Measurements from ENCODE around the gene SPDL1. TPM values are rescaled to one million over a fixed set of nuclear protein-coding genes. Genes with fewer than 3 reads are reported as not detected.

The SPDL1 gene
- total RNA-seq, 2 donors from 2014 or later: 42.0 to 47.4 TPM

- Histone ChIP-seq H3K9ac (ENCODE audit: extremely low read depth, low read length, poor library complexity, severe bottlenecking) (no peak overlapping the region), H3K4me3 (ENCODE audit: low read length) (no peak overlapping the region), H3K27ac (ENCODE audit: low read depth, low read length) (no peak overlapping the region), H3K4me1 (ENCODE audit: control insufficient read depth, insufficient read depth, low read length) (no peaks in the 10 kb centered on the region), H3K27me3 (ENCODE audit: control insufficient read depth, insufficient read depth, low read length, poor library complexity, severe bottlenecking) (peaks cover 38% of the 10 kb centered on the region), H3K9me3 (ENCODE audit: control insufficient read depth, low read length) (no peaks in the 10 kb centered on the region), H3K36me3 (ENCODE audit: control insufficient read depth, insufficient read depth, low read length) (no peaks in the 10 kb centered on the region)
- no peaks in the 10 kb centered on the region for H3K4me1 Mint-ChIP-seq
- DNase-seq: no peak
- peaks cover 37% of the 10 kb centered on the region for H3K27me3 Mint-ChIP-seq (ENCODE audit: insufficient read depth)
- 73% methylated on average over 2 to 4 of the region's 4 CpGs for whole genome bisulfite sequencing, 2 experiments (ENCODE audit: insufficient coverage in 1 of 2, insufficient read length in 1 of 2)
- H3K9me3 Mint-ChIP-seq: no peaks in the 10 kb centered on the region
- H3K36me3 Mint-ChIP-seq (ENCODE audit: low read depth): no peaks in the 10 kb centered on the region
- TF ChIP-seq CTCF (conservative IDR thresholded peaks at IDR 0.05): no peak
- H3K4me3 Mint-ChIP-seq: no peak overlapping the region
- no peak overlapping the region for H3K27ac Mint-ChIP-seq
Observed at GRCh38 chr5:169550227-169550626, 33.3 kb upstream of the SPDL1 start.

- DNase-seq: no peak
Observed at GRCh38 chr5:169551146-169551545, 32.4 kb upstream of the SPDL1 start.

GRCh38 chr5:169551696-169552095 is 31.9 kb upstream of the SPDL1 start:
- 74 to 78% methylated on average over 3 to 4 of the region's 4 CpGs for WGBS, 2 experiments (ENCODE audit: insufficient coverage in 1 of 2, insufficient read length in 1 of 2)
- no peaks in the 10 kb centered on the region for H3K36me3 Mint-ChIP-seq (ENCODE audit: low read depth)
- H3K4me1 ChIP-seq (ENCODE audit: control insufficient read depth, insufficient read depth, low read length): no peaks in the 10 kb centered on the region
- peaks cover 39% of the 10 kb centered on the region for H3K27me3 Mint-ChIP-seq (ENCODE audit: insufficient read depth)
- DNase-seq: no peak
- no peaks in the 10 kb centered on the region for H3K4me1 Mint-ChIP-seq
- no peaks in the 10 kb centered on the region for H3K36me3 ChIP-seq (ENCODE audit: control insufficient read depth, insufficient read depth, low read length)
- no peak overlapping the region for H3K9ac ChIP-seq (ENCODE audit: extremely low read depth, low read length, poor library complexity, severe bottlenecking)
- H3K27ac Mint-ChIP-seq: no peak overlapping the region
- H3K9me3 Mint-ChIP-seq: no peaks in the 10 kb centered on the region
- no peak for TF ChIP-seq CTCF (conservative IDR thresholded peaks at IDR 0.05)
- H3K4me3 Mint-ChIP-seq: no peak overlapping the region
- H3K9me3 ChIP-seq (ENCODE audit: control insufficient read depth, low read length): no peaks in the 10 kb centered on the region
- H3K27me3 ChIP-seq (ENCODE audit: control insufficient read depth, insufficient read depth, low read length, poor library complexity, severe bottlenecking): peaks cover 29% of the 10 kb centered on the region
- no peak overlapping the region for H3K27ac ChIP-seq (ENCODE audit: low read depth, low read length)
- H3K4me3 ChIP-seq (ENCODE audit: low read length): no peak overlapping the region

More at GRCh38 chr5:169551146-169551545, 32.4 kb upstream of the SPDL1 start:
- no peak overlapping the region for H3K4me3 ChIP-seq (ENCODE audit: low read length)
- no peak overlapping the region for H3K4me3 Mint-ChIP-seq
- no peak overlapping the region for H3K27ac Mint-ChIP-seq
- H3K36me3 ChIP-seq (ENCODE audit: control insufficient read depth, insufficient read depth, low read length): no peaks in the 10 kb centered on the region
- H3K9me3 ChIP-seq (ENCODE audit: control insufficient read depth, low read length): no peaks in the 10 kb centered on the region
- no peaks in the 10 kb centered on the region for H3K4me1 Mint-ChIP-seq
- H3K9ac ChIP-seq (ENCODE audit: extremely low read depth, low read length, poor library complexity, severe bottlenecking): no peak overlapping the region
- H3K36me3 Mint-ChIP-seq (ENCODE audit: low read depth): no peaks in the 10 kb centered on the region
- no peak for TF ChIP-seq CTCF (conservative IDR thresholded peaks at IDR 0.05)
- no peak overlapping the region for H3K27ac ChIP-seq (ENCODE audit: low read depth, low read length)
- peaks cover 34% of the 10 kb centered on the region for H3K27me3 Mint-ChIP-seq (ENCODE audit: insufficient read depth)
- 86 to 96% methylated on average over 1 of the region's 1 CpG for WGBS, 2 experiments (ENCODE audit: insufficient coverage in 1 of 2, insufficient read length in 1 of 2)
- H3K27me3 ChIP-seq (ENCODE audit: control insufficient read depth, insufficient read depth, low read length, poor library complexity, severe bottlenecking): peaks cover 34% of the 10 kb centered on the region
- H3K4me1 ChIP-seq (ENCODE audit: control insufficient read depth, insufficient read depth, low read length): no peaks in the 10 kb centered on the region
- H3K9me3 Mint-ChIP-seq: no peaks in the 10 kb centered on the region

All from endodermal cell (in vitro differentiated cells).